Measurements from ENCODE around the gene CDS2. TPM values are rescaled to one million over a fixed set of nuclear protein-coding genes. Genes with fewer than 3 reads are reported as not detected.

CDS2 gene
- total and polyA plus RNA-seq, 2 of the 13 experiments (the other 11 are each of a cell fraction or from before 2014, with no cell fraction given), result 81.3 to 153 TPM

DNA sequence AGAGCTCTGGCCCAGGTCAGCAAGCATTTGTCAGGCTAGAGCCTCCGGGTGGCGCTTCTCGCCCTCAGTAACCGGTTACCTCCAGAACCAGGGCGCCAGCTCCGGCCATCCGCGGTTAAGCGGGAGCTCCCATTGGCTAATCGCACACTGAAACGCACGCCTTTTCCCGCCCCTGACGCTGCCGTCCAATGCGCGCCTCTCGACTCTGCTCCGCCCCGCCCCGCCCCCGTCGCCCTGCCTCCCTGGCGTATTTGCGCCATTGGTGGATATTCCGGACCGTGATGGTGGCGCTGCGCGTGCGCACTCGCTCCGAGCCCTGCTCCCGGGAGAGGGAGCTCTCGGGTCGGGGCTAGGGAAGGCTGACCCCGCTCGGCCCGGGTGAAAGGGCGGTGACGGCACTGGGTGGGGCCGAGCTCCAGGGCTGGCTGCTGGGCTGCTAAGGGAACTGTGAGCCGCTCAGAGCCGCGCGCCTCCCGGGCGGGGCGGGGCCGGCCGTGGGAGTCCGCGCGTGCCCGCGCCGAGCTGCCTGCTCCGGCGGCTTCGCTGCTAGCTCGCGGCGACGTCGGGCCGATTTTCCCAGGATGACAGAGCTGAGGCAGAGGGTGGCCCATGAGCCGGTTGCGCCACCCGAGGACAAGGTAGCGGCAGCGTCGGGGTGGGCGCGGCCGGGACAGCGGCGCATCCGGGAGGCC lies at the start of gene CDS2 (continued):
- TF ChIP-seq HNF1B (CRISPR knock-in tag; IDR thresholded peaks at IDR 0.05), result peak; percentile 91; the same call in 1 of the 2 replicates
- TF ChIP-seq FOXK2 (IDR thresholded peaks at IDR 0.05), result 0 out of 2 replicates have a peak, but pooled peaks have one; percentile 19
- TF ChIP-seq SYNCRIP (IDR thresholded peaks at IDR 0.05; ENCODE audit: insufficient read depth, low read depth, low read length), result no peak
- no peak for TF ChIP-seq MTA3 (CRISPR knock-in tag; IDR thresholded peaks at IDR 0.05)
- TF ChIP-seq, protein P1, sequence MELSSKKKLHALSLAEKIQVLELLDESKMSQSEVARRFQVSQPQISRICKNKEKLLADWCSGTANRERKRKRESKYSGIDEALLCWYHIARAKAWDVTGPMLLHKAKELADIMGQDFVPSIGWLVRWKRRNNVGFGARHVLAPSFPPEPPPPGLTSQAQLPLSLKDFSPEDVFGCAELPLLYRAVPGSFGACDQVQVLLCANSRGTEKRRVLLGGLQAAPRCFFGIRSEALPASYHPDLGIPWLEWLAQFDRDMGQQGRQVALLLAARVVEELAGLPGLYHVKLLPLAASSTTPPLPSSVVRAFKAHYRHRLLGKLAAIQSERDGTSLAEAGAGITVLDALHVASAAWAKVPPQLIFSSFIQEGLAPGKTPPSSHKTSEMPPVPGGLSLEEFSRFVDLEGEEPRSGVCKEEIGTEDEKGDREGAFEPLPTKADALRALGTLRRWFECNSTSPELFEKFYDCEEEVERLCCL (CRISPR knock-in tag; IDR thresholded peaks at IDR 0.05; ENCODE audit: borderline replicate concordance), result no peak
- TF ChIP-seq, protein P2, sequence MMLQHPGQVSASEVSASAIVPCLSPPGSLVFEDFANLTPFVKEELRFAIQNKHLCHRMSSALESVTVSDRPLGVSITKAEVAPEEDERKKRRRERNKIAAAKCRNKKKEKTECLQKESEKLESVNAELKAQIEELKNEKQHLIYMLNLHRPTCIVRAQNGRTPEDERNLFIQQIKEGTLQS (CRISPR knock-in tag; IDR thresholded peaks at IDR 0.05), result peak; percentile 51; the same call in 1 of the 2 replicates
- TF ChIP-seq SATB2 (CRISPR knock-in tag; IDR thresholded peaks at IDR 0.05), result no peak
- no peak; the same call in none of the 2 replicates for TF ChIP-seq ARID3A (IDR thresholded peaks at IDR 0.05; ENCODE audit: low read depth, low read length)
- TF ChIP-seq RBFOX2 (IDR thresholded peaks at IDR 0.05; ENCODE audit: low read depth, low read length), result peak; percentile 96
- TF ChIP-seq CBFB (CRISPR knock-in tag; IDR thresholded peaks at IDR 0.05), result peak; percentile 82
- peak; percentile 20; the same call in 1 of the 2 replicates for TF ChIP-seq HNF4G (IDR thresholded peaks at IDR 0.05; ENCODE audit: borderline replicate concordance, low read depth, low read length)
- peak; percentile 84; the same call in 1 of the 2 replicates for TF ChIP-seq HNF4G (CRISPR knock-in tag; IDR thresholded peaks at IDR 0.05; ENCODE audit: borderline replicate concordance, low read depth)
- TF ChIP-seq PLRG1 (conservative IDR thresholded peaks at IDR 0.05), result no peak
- TF ChIP-seq MXI1 (IDR thresholded peaks at IDR 0.05; ENCODE audit: borderline replicate concordance, low read depth, low read length), result peak; percentile 81; the same call in 2 of the 3 replicates
- no peak for TF ChIP-seq ZNF282 (IDR thresholded peaks at IDR 0.05; ENCODE audit: partially characterized antibody)
- peak; percentile 74; the same call in 1 of the 2 replicates for TF ChIP-seq ZBTB20 (CRISPR knock-in tag; IDR thresholded peaks at IDR 0.05; ENCODE audit: borderline replicate concordance, low read depth)
- no peak for TF ChIP-seq ZNF207 (IDR thresholded peaks at IDR 0.05; ENCODE audit: borderline replicate concordance)
- TF ChIP-seq, protein P3, sequence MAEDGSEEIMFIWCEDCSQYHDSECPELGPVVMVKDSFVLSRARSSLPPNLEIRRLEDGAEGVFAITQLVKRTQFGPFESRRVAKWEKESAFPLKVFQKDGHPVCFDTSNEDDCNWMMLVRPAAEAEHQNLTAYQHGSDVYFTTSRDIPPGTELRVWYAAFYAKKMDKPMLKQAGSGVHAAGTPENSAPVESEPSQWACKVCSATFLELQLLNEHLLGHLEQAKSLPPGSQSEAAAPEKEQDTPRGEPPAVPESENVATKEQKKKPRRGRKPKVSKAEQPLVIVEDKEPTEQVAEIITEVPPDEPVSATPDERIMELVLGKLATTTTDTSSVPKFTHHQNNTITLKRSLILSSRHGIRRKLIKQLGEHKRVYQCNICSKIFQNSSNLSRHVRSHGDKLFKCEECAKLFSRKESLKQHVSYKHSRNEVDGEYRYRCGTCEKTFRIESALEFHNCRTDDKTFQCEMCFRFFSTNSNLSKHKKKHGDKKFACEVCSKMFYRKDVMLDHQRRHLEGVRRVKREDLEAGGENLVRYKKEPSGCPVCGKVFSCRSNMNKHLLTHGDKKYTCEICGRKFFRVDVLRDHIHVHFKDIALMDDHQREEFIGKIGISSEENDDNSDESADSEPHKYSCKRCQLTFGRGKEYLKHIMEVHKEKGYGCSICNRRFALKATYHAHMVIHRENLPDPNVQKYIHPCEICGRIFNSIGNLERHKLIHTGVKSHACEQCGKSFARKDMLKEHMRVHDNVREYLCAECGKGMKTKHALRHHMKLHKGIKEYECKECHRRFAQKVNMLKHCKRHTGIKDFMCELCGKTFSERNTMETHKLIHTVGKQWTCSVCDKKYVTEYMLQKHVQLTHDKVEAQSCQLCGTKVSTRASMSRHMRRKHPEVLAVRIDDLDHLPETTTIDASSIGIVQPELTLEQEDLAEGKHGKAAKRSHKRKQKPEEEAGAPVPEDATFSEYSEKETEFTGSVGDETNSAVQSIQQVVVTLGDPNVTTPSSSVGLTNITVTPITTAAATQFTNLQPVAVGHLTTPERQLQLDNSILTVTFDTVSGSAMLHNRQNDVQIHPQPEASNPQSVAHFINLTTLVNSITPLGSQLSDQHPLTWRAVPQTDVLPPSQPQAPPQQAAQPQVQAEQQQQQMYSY (CRISPR knock-in tag; IDR thresholded peaks at IDR 0.05), result no peak
- TF ChIP-seq ZSCAN12 (CRISPR knock-in tag; IDR thresholded peaks at IDR 0.05), result peak; percentile 85; the same call in 1 of the 2 replicates
- peak; percentile 73 to 75 for TF ChIP-seq POLR2A (IDR thresholded peaks at IDR 0.05; ENCODE audit: insufficient read depth in 1 of 2, low read depth in 2 of 2, low read length in 2 of 2)
- peak; percentile 49 for TF ChIP-seq ZNF589 (CRISPR knock-in tag; conservative IDR thresholded peaks at IDR 0.05)

All from HepG2 (cell line).